SK-N-MC (cell line): Measurements from ENCODE around the gene HEATR1.
"Not testable (repeated sequence)": the region's sequence is repeated elsewhere in the genome, so short reads cannot be mapped to it uniquely, and the experiment has no call there.

Source experiments
- DNase-seq: peaks from one replicate; pipeline ENCODE4 v3.0.0-alpha.2; 2011; ENCODE audit warnings: low read depth, low spot score
- H3K27ac ChIP-seq: fragments of 200-600 bp; sonication (generic); 2 replicates; pipeline ENCODE4 v1.5.1; 2016; ENCODE audit warnings: mixed run types
- H3K36me3 ChIP-seq: fragments of 200-600 bp; sonication (generic); 2 replicates; pipeline ENCODE4 v1.6.1; 2017; ENCODE audit warnings: antibody characterized with exemption, low read length, mixed read lengths; ENCODE audit not compliant: insufficient read depth
- H3K4me3 ChIP-seq: fragments of 200-600 bp; sonication (generic); 2 replicates; pipeline ENCODE4 v1.5.1; 2016
- H3K9ac ChIP-seq: fragments of 200-600 bp; sonication (generic); 2 replicates; pipeline ENCODE4 v1.8.0; 2017; ENCODE audit warnings: mixed run types, mixed read lengths; ENCODE audit not compliant: insufficient read length
- H3K9me3 ChIP-seq: fragments of 200-600 bp; sonication (generic); 2 replicates; pipeline ENCODE4 v1.6.1; 2017; ENCODE audit warnings: low read depth, mild to moderate bottlenecking, antibody characterized with exemption, low read length, moderate library complexity, mixed read lengths
- EZH2 ChIP-seq: fragments of 200-600 bp; sonication (generic); IDR thresholded peaks from one replicate; pipeline ENCODE4 v1.6.1; 2017; ENCODE audit warnings: antibody characterized with exemption
- FOXP2 ChIP-seq: optimal IDR thresholded peaks from 2 replicates; pipeline ENCODE3; 2011; ENCODE audit warnings: mild to moderate bottlenecking, moderate library complexity; ENCODE audit not compliant: insufficient read depth; ENCODE audit errors: extremely low read length, control extremely low read depth
- POLR2AphosphoS5 ChIP-seq: IDR thresholded peaks from 2 replicates; pipeline ENCODE4 v1.6.1; 2012; ENCODE audit warnings: mild to moderate bottlenecking, low read depth, low read length, borderline replicate concordance

HEATR1 gene

GRCh38 chr1:236622407-236622806 lies 18.1 kb upstream of the HEATR1 start:
- H3K27ac ChIP-seq, result no peak overlapping the region
- H3K9me3 ChIP-seq, result peaks cover 3% of the 10 kb centered on the region; the same call in 1 of the 2 replicates
- DNase-seq, result no peak
- TF ChIP-seq EZH2, result no peak
- no peak for TF ChIP-seq POLR2AphosphoS5
- no peak for TF ChIP-seq FOXP2
- no peak overlapping the region for H3K9ac ChIP-seq
- no peak overlapping the region for H3K4me3 ChIP-seq
- no peaks in the 10 kb centered on the region for H3K36me3 ChIP-seq

GRCh38 chr1:236619398-236619797 lies 15.1 kb upstream of the HEATR1 start:
- peak overlapping the region; percentile 16; the same call in 1 of the 2 replicates for H3K27ac ChIP-seq
- no peaks in the 10 kb centered on the region for H3K36me3 ChIP-seq
- no peaks in the 10 kb centered on the region; the same call in 1 of the 2 replicates for H3K9me3 ChIP-seq
- DNase-seq, result no peak
- no peak overlapping the region for H3K4me3 ChIP-seq
- TF ChIP-seq EZH2 (no peak), FOXP2 (no peak), POLR2AphosphoS5 (no peak)
- H3K9ac ChIP-seq, result no peak overlapping the region

- TF ChIP-seq EZH2, result no peak
- no peak for TF ChIP-seq POLR2AphosphoS5
- no peak for TF ChIP-seq FOXP2
- Histone ChIP-seq H3K9ac (no peak overlapping the region), H3K9me3 (no peaks in the 10 kb centered on the region; the same call in 1 of the 2 replicates), H3K4me3 (no peak overlapping the region), H3K36me3 (no peaks in the 10 kb centered on the region), H3K27ac (peak overlapping the region; percentile 73)
- DNase-seq, result no peak
Measured at GRCh38 chr1:236618507-236618906, 14.2 kb upstream of the HEATR1 start.

GRCh38 chr1:236615399-236616148 lies 11.3 kb upstream of the HEATR1 start:
- Histone ChIP-seq H3K9me3 (no peaks in the 10 kb centered on the region; the same call in 1 of the 2 replicates), H3K36me3 (no peaks in the 10 kb centered on the region), H3K4me3 (no peak overlapping the region), H3K27ac (no peak overlapping the region), H3K9ac (no peak overlapping the region)
- TF ChIP-seq FOXP2 (no peak), EZH2 (no peak), POLR2AphosphoS5 (no peak)
- DNase-seq, result no peak

GRCh38 chr1:236612349-236612748 lies 8.0 kb upstream of the HEATR1 start:
- no peak overlapping the region for H3K9ac ChIP-seq
- H3K4me3 ChIP-seq, result no peak overlapping the region
- TF ChIP-seq POLR2AphosphoS5 (no peak), FOXP2 (no peak), EZH2 (no peak)
- H3K9me3 ChIP-seq, result no peaks in the 10 kb centered on the region; the same call in 1 of the 2 replicates
- no peak overlapping the region for H3K27ac ChIP-seq
- H3K36me3 ChIP-seq, result no peaks in the 10 kb centered on the region
- DNase-seq, result no peak

- H3K9ac ChIP-seq, result no peak overlapping the region
- H3K36me3 ChIP-seq, result no peaks in the 10 kb centered on the region
- peak; percentile 73 for DNase-seq
- H3K9me3 ChIP-seq, result no peaks in the 10 kb centered on the region; the same call in 1 of the 2 replicates
- TF ChIP-seq FOXP2, result no peak
- no peak overlapping the region for H3K4me3 ChIP-seq
- peak overlapping the region; percentile 72 for H3K27ac ChIP-seq
Measured at GRCh38 chr1:236608930-236609726, 4.8 kb upstream of the HEATR1 start.

- not testable (repeated sequence) for H3K27ac ChIP-seq, H3K9me3 ChIP-seq, H3K4me3 ChIP-seq, H3K36me3 ChIP-seq, H3K9ac ChIP-seq, DNase-seq
Measured at GRCh38 chr1:236607597-236607996, 3.3 kb upstream of the HEATR1 start.

- DNase-seq, result no peak
- H3K9ac ChIP-seq, result peak overlapping the region; percentile 87
- no peaks in the 10 kb centered on the region for H3K9me3 ChIP-seq
- TF ChIP-seq FOXP2 (no peak), POLR2AphosphoS5 (no peak), EZH2 (no peak)
- H3K36me3 ChIP-seq, result peaks cover 31% of the 10 kb centered on the region
- H3K27ac ChIP-seq, result peak overlapping the region; percentile 87
- H3K4me3 ChIP-seq, result peak overlapping the region; percentile 84
Measured at GRCh38 chr1:236604905-236605806, 840 bp upstream of the HEATR1 start.
